GM04504 (cell line): ENCODE results near the gene ADGRL1.
"Not testable (repeated sequence)": the region's sequence is repeated elsewhere in the genome, so short reads cannot be mapped to it uniquely, and the experiment has no call there.

Source experiments
- DNase-seq: peaks from one replicate; pipeline ENCODE4 v3.0.0-alpha.2; 2012; ENCODE audit warnings: low read depth

Gene ADGRL1

DNA sequence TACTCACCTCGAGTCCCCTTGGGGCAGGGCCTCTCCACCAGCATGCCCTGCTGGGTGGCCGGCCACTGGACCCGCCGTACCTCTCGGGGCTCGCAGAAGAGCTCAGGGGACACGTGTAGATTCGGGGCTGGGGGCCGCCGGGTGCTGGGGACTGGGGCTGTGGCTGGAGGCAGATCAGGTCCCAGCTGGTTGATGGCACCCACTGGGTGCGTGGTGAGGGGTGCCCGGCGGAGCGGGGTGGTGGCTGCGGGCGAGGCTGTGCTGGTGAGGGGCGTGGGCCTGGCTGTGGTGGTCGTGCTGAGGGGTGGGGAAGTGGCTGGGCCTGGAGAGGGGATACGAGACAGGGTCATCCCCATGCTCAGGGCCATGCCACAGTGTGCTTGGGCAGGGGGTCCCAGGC is 44.7 kb downstream of the ADGRL1 start:
- DNase-seq, result no peak

DNA sequence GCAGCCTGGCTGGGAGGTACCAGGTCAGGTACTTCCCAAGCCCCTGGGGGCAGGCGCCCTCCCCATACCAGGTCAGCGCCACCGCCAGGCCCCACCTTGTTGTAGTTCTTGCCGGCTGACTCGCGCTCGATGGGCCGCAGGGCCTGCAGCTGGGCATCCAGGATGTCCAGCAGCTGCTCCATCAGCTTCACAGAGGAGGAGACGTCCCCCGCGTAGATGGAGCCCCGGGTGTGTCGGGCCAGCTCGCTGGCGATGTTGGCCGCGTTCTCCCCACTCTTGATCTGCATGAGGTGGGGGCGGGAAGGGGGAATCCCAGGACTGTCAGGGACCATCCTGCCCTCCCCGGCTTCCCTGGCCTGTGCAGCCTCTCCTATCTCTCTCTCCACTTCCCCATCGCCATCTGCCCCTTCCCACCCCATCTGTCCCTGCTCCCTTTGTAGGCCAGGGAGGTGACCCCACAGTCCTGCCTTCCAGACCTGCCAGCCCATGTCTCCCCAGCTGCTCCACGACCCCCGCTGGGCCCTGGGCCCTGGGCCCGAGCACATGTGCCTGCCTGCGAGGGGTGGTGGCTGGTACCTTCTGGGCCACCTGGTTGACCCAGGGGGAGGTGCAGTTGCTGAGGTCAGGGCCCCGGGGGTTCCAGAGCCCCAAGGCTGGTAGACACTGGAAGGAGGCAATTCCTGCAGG is 45.8 kb downstream of the ADGRL1 start:
- no peak for DNase-seq

DNA sequence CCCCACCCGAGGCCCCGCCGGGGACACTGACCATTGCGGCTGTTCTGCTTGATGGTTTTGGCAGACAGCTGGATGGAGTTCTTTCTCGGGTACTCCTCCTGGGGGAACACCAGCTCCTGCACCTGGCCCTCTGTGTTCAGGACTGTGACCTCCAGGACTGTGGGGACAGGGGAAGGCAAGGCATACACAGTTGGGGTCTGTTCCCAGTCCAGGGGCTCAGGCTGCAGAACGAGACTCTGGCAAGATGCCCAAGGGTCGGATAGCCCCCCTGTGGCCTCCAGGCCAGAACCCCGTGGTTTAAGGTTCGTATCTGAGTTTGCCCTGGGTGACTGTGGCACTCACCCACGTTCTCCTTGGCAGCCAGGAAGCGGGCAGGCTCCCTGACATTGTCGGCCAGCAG is 46.9 kb downstream of the ADGRL1 start:
- no peak for DNase-seq

DNA sequence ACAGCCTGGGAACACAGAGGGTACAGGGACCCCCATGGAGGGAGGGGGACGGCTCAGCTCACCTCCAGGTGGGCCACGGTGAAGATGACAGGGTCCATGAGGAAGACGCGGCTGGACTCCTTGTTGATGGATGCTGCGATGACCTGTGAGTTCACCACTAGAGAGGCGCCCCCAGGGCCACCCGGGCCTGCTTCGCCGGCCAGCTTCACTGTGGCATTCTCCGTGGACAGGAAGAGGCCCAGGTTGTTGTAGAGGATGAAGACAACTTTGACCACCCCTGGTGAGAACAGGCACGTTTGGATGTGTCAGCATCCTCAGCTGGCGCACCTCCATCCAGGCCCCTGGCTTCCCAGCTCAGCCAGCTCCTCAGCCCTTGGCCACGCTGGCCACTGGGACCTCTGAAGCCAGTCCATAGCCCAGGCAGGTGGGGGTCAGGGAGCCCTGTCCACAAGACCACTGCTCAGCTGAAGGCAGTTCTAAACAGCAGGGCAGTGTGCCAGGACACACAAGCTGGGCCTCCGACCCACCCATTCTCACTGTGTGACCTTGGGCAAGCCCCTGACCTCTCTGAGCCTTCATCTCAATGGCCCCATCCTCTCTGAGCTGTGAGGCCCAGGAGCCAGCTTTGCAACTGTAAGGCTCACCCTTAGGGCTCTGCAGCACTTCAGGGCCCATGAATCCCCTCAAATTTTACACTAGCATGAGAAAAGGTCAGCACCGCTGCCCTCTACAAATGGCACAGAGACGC is 47.5 kb downstream of the ADGRL1 start:
- no peak for DNase-seq

DNA sequence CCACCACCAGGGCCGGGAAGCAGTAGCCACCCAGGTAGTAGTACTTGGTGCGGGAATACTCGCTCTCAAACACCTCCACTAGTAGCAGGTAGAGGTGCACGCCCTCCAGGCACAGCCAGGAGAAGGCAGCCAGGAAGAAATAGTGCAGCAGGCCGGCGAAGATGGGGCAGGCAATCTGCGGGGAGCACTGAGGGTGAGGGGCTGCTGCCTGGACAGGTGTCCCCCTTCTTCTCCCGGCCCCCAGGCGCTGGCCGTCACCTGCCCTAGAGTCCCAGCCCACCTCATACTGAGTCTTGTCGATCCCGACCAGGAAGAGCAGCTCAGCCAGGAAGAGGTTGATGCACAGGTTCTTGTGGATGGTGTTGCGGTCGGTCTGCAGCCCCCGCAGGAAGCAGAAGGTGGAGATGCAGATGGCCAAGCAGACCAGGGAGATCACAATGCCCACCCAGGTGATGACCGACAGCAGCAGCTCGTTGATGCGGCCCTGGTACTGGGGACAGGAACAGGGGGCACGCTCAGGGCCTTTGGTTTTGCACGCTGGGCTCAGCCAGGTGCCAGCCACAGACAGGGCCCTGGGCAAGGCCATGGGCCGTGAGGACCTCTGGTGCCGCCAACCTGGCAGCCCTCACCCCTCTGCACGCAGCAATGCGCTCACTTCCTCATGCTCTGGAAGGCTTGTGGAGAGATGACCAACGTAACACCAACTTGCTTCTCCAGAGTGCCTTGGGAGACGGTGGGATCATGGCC is 48.8 kb downstream of the ADGRL1 start:
- DNase-seq, result no peak

DNA sequence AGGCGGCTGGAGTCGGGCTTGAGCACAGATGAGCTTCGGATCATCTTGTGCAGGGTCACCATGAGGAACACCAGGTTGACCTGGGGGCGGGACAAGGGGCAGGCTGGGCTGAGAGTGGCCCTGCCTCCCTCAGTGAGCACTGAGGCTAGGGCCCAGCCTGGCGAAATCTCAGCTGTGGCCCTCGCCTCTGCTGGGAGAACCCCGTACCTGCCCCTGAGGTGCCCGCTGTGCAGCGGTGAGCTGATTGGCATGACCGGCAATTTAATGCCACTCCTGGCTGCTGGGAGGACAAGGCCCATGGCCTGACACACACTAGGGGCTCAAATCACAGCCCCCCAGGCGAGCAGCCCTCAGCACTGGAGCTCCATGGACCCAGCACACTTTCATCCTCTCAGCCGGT is 49.8 kb downstream of the ADGRL1 start:
- no peak for DNase-seq

DNA sequence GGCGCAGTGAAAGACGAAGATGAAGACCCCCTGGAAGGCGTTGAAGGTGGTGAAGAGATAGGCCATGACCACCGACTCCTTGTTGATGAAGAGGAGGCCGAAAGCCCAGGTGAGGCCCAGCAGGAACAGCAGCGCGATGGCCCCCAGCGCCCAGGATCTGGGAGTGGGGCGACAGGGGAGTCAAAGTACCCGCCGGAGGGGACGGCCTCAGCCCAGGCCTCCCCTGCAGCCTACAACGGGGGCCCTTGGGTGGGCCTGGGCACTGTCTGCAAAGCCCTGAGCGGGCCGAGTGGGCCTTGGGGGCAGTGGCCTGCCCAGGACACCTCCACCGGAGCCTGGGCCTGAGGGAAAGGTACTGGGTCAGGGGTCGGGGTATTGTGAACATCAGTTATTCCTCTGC is 50.6 kb downstream of the ADGRL1 start:
- no peak for DNase-seq

DNA sequence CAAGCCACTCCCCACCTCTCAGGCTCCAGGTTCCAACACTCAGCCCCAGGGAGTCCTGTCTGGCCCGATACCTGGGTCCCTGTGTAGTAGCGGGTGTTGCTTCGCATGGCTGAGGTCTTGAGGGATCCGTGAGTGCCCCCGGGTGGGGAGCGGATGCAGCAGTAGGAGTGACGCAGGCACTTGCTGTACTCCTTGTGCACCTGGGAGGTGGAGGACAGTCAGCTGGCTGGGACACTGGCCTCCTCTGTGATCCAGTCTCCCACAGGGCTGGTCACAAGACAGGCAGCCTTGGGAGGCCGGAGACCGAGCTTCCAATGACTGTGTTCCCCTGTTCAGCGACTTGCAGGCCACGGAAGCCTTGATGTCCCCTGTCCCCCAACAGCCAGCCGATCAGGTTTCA is 53.3 kb downstream of the ADGRL1 start:
- DNase-seq, result no peak

DNA sequence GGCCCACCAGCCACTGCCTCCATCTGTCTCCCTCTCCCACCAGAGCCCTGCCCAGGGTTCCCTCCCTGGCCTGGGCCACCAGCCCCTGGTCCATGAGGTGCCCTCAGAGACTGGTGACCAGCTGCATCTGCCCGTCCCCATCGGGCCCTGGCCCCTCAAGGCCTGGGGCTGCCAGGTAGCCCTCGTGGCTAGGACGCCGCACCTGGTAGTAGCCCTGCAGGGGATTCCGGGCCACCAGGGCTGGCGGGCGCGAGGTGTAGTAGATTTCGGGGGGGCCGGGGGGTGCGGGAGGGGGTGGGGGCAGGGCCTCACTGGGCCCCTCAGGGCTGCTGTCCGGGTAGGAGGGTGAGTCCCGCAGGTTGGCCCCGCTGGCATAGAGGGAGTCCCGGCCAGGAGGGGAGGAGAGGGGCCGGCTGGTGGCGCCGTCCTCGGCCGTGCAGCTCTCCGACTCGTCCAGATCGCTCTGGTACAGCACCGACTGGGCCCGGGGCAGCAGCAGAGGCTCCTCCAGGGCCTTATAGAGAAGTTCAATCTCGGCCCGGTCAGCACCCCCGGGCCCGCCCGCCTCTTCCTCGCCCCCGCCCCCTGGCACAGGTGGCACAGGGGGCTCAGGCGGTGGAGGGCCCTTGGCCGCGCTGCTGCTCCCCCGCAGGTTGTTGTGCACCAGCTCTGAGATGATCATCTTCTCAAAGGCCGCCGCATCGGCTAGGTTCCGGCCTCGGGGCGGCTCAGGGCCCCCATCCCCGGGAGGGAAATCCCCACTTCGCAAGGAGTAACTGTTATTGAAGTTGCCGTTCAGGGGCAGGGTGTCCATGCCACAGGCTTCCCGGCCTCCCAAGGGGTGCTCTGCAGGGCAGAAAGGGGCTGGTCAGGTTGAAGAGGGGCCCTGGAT is 55.0 kb downstream of the ADGRL1 start:
- no peak for DNase-seq

DNA sequence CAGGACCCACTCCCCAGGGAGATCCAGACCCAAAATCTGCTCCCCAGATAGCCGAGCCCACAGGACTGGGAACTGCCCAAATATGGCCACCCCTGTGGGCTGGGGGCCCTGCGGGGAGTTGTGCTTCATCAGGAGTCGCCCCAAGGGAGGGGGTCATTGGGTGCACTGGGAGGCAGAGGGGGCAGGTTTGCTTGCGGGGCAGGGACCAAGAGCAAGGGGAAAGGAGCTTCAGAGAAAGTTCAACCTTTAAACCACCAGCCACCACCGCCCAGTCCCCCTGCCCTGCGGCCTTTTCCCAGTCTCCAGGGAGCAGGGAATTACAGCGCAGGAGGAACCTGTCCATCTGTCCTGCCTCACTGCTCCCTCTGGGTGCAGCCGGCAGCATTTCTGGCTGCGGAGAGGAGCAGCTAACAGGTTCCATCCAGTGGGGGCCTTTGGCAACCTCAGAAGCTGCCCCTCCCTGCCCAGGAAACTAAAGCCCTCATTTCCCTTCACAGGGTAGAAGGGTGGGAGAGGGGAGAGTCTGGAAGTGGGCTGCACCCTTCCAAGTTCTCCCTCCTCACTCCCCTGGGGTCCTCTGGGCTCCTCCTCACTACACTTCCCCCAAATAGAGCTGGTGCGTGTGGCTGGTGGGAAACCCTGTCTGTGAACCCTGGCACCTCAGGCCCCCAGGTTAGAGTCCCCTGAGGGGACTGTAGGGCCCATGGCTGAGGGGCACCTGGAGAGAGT is 55.8 kb downstream of the ADGRL1 start:
- no peak for DNase-seq

DNA sequence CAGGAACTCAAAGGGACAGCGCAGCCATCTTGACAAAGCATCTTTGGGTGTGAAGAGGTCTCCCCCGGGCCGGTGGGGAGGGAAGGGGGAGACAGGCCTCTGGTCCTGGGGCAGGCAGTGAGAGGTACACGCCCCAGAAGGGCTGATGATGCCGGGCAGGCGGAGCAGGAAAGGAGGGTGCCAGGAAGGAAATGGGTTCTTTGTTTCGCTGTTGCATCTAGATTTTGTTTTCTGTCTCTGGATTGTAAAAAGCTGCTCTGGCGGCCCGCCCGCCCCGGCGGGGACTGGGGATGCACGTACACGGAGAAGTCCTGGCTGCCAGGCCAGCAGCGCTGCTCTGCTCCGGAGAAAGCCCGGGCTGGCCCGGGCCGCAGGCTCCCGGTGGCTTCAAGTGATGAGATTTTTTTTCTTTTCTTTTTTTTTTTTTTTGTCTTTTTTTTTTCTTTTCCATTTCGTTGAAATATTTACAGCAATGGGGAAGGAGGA is 56.4 kb downstream of the ADGRL1 start:
- peak; percentile 47 for DNase-seq

DNA sequence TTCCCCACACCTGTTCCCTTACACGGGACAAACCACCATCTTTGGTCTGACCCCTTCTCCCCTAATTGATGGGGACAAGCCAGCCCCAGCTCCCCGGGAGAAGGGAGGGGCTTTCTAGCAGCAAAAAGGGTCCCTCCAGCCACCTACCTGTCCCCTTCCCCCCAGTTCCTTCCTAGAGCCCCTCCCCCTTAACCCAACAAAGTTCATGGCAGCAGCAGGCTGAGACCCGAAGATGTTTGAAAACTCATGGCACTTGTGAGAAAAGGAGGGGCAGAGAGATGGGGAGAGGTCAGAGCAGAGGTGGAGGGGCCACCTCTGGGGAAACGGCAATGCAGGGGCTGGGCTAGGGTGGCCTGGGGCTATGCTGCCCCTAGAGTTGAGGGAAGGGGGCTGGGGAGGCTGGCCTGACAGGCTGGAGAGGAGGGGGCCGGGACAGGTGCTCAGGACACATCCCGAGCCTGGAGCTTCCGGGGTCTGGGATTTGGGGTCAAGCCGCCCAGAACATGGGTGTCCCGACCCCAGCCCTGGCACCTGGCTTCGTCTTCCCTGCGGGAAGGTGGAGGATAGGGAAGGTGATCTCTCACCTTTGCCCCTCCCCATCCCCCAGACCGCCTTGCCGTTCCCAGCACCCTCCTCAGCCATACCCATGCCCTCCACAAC is 57.1 kb downstream of the ADGRL1 start:
- DNase-seq, result no peak

DNA sequence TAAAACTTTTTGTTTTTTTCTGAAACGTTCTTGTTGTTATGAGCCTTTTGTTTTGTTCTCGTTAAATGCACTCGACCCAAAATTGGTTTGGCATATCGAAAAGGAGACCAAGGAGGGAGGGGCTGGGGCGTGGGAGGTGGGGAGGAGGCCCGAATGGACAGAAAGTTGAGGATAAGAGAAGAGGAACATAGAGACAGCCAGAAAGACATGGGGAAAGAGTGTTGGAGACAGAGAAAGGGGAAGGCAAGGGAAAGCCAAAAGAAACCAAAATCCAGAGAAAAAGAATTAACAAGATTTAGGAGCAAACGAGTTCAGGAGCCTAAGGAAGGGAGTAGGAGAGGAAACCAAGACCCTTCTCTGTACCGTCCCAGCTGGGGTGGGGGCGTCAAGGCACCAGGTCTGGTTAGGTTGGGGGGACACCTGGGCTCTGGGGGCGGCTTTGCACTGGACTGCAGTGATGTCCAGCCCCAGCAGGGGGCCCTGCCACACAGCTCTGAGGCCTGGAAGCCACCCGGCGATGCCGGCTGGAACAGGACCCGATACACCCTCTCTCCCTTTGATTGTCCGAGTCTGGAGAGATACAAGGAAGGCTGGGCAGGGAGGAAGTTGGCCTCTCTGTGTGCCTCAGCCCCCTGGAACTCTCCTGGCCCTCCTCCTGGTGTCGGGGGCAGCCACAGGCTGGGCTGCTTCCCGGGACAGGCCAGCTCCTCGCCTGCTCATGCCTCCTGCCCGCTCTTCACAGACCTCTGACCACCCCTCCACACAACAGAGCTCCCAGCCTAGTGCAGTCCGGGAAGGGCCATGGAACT is 58.0 kb downstream of the ADGRL1 start:
- DNase-seq, result peak; percentile 43

DNA sequence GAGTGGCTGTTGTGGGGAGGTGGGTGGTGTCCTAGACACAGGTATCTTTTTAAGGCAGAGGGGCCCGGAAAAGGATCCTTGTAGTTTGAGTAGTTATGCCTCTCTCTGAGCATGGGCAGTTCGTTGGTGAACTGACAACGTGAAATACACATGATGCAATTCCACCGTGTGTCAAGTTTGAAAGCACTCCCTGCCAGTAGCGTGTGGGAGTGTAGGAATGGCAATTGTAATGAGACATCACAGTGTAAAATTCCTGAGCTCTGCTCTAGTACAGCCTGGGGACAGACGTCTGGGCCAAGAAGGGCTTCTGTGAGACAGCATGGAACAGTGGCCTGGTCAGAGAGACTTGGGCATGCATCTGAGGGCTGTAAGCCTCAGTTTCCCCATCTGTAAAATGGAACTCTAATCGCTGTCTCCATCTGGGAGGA is 59.2 kb downstream of the ADGRL1 start:
- DNase-seq, result peak; percentile 80

DNA sequence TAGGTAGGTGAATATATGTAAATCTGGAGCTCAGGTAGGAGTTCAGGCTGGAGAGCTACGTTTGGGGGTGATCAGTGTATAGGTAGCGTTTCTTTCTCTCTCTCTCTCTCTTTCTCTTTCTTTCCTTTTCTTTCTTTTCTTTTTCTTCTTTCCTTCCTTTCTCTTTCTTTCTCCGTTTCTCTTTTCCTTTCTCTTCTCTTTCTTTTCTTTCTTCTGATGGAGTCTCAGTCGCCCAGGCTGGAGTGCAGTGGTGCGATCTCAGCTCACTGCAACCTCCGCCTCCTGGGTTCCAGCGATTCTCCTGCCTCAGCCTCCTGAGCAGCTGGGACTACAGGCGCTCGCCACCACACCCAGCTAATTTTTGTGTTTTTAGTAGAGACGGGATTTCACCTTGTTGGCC is 59.8 kb downstream of the ADGRL1 start:
- not testable (repeated sequence) for DNase-seq

DNA sequence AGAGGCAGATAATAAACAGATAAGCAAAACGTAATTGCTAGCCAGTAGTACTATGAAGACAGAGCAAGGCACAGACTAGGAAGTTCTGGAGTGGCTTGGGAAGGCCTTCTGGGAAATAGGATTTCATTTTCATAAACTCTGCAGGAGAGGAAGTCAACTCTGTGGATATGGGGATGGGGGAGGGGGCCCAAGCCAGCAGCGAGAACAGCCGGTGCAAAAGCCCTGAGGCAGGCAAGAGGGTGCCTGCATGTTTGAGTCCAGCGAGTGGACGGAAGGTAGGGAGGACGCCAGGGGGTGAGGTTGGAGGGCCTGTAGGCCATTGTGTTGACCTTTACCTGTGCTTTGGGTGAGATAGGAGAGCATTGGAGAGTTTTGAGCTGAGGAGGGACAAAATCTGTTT is 60.6 kb downstream of the ADGRL1 start:
- DNase-seq, result no peak

DNA sequence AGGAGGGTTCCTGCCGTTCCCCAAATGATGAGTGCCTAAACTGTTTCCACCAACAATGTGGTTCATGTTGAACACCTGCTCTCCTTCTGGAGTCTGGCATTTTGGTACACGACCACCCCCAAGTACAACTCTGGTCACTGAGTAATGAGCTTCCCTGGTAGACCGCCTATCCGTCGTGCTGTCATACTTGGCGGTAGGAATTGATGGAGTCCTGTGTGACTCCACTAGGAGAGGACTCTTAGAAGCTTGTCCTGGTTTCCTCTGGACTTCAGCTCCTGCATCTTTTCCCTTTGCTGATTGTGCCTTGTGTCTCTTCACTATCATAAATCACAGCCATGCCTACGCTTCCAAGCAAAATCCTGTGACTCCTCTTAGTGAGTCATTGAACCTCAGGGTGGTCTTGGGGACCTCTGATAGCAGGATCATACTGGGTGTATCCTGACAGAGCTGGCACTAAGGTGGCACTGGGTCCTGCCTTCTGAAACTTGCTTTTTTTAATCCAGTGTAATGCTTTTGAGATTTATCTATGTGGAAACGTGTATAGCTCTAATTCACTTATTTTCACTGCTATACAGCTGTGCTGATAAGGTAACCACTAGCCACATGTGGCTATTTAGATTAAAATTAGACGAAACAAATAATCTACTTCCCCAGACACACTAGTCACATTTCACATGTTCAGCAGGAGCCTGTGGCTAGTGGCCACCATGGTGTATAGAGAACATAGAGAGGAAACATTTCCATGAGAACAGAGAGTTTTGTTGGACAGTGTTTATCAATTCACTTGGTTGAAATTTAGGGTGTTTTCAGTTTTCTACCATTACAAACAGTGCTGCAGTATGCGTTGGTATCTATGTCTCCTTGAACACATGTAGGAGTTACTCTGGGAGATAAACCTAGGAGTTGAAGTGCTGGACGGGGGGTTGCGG is 63.4 kb downstream of the ADGRL1 start:
- no peak for DNase-seq

DNA sequence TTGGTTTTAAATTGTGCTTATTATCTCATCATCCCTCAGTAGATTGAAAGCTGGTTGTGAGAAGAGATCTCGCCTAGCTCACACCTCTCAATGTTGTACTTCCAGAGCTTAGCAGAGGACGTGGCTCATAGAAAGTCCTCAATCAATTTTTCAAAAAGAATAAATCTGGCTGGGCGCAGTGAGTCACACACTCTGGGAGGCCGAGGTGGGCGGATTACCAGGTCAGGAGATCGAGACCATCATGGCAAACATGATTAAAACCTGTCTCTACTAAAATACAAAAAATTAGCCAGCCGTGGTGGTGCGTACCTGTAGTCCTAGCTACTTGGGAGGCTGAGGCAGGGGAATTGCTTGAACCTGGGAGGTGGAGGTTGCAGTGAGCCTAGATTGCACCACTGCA is 64.9 kb downstream of the ADGRL1 start:
- no peak for DNase-seq

DNA sequence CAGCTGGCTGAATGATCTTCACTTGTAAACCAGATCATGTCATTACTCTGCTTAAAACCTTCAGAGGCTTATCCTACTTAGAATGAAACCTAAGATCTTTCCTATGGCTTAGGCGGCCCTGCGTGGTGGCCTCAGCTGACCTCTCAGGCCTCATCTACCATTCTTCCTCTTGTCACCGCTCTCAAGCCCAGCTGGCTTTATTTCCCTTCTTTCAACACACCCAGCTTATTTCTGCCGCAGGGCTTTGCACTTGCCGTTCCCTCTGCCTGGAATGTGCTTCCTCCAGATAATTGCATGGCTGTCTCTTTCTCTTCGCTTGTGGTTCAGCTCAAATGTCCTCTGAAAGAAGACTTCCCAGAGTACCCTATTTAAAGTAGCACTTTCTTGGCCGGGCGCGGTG is 66.0 kb downstream of the ADGRL1 start:
- no peak for DNase-seq
